DMS53 treated with DMSO at 0.1 percent for 48 hours (cell line): ENCODE results near the gene GALNT2.

Experiments
- DNase-seq: peaks from one replicate; lab custom pipeline; 2025; ENCODE audit not compliant: unreplicated experiment; lab: John Stamatoyannopoulos, UW

Gene GALNT2

GRCh38 chr1:230204842-230205241 lies 137.8 kb downstream of the GALNT2 start:
- peak; percentile 63 for DNase-seq

- no peak for DNase-seq
Observed at GRCh38 chr1:230205719-230206198, 138.7 kb downstream of the GALNT2 start.

GRCh38 chr1:230206207-230206606 lies 139.2 kb downstream of the GALNT2 start:
- no peak for DNase-seq

GRCh38 chr1:230206976-230207375 lies 139.9 kb downstream of the GALNT2 start:
- no peak for DNase-seq

- no peak for DNase-seq
Observed at GRCh38 chr1:230207598-230207997, 140.6 kb downstream of the GALNT2 start.

- no peak for DNase-seq
Observed at GRCh38 chr1:230208619-230209261, 141.7 kb downstream of the GALNT2 start.

- no peak for DNase-seq
Observed at GRCh38 chr1:230210326-230210980, 143.4 kb downstream of the GALNT2 start.

GRCh38 chr1:230210981-230211336 lies 143.9 kb downstream of the GALNT2 start:
- no peak for DNase-seq

GRCh38 chr1:230211436-230212145 lies 144.6 kb downstream of the GALNT2 start:
- DNase-seq, result no peak

- peak; percentile 23 for DNase-seq
Observed at GRCh38 chr1:230212405-230212936, 145.4 kb downstream of the GALNT2 start.

GRCh38 chr1:230215031-230215430 lies 148.0 kb downstream of the GALNT2 start:
- no peak for DNase-seq

GRCh38 chr1:230215529-230215928 lies 148.5 kb downstream of the GALNT2 start:
- DNase-seq, result no peak

GRCh38 chr1:230216896-230217295 lies 149.9 kb downstream of the GALNT2 start:
- no peak for DNase-seq

GRCh38 chr1:230218667-230219066 lies 151.6 kb downstream of the GALNT2 start:
- no peak for DNase-seq

GRCh38 chr1:230219174-230220067 lies 152.4 kb downstream of the GALNT2 start:
- no peak for DNase-seq

- no peak for DNase-seq
Observed at GRCh38 chr1:230220478-230220877, 153.4 kb downstream of the GALNT2 start.

- DNase-seq, result no peak
Observed at GRCh38 chr1:230220907-230221306, 153.9 kb downstream of the GALNT2 start.

GRCh38 chr1:230222678-230223077 lies 155.6 kb downstream of the GALNT2 start:
- no peak for DNase-seq

- DNase-seq, result no peak
Observed at GRCh38 chr1:230224101-230224960, 157.3 kb downstream of the GALNT2 start.
